Prostate gland (tissue), 2 donors: ENCODE results near the gene CTBP1.

Experiments used
- POLR2AphosphoS5 ChIP-seq: sonication (generic); formaldehyde crosslinking; IDR thresholded peaks from one replicate; pipeline ENCODE4 v1.6.1; 2017; ENCODE audit warnings: antibody characterized with exemption
- TF ChIP-seq, protein P1 (sequence below), 4 experiments: fragments of 200-600 bp in 2 of 4; fragments of 450-650 bp in 2 of 4; sonication (generic) in 2 of 4; IDR thresholded peaks; 1 replicate in 3 of 4; 2 replicates in 1 of 4; pipeline ENCODE4 v1.5.1; 2016 to 2019; ENCODE audit warnings: antibody characterized with exemption in 4 of 4, mild to moderate bottlenecking in 2 of 4, moderate library complexity in 2 of 4

DNA sequence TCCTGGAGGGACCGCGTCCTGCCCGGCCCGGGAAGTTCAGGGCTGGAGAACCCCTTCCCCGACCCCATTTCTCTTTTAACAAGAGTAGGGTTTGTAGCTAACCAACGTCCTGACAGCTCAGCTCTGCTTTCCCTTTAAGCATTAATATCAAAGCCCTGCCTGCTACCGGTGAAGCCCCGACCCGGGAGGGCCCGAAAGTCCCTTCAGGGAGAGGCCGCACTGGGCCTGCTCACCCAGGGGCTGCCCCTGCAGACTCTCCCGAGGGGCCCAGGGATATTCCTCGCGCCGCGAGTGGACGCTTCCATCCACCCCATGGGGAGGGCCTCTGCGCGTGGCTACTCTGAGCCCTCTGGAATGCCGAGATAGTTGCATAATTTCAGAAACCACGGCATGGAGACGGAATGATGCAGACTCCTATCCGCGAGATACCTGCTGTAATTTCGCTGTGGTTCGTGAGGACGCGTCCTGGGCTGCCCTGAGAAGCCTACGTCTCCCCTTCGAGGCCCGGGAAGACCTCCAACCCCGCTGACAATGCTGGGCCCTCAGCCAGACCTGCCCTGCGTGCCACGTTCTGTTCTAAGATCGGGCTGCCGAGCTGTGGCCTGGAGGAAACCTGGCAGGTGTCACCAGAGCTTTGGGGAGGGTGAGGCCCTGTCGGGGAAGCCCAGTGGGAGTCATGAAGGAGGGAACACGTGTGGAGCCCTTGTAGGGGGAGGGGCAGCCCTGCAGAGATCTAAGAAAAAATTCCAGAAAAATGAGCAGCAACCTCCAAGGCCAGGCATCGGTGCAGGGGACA lies 999 bp upstream of the CTBP1 start:
- TF ChIP-seq POLR2AphosphoS5 = no peak
- TF ChIP-seq, protein P1, sequence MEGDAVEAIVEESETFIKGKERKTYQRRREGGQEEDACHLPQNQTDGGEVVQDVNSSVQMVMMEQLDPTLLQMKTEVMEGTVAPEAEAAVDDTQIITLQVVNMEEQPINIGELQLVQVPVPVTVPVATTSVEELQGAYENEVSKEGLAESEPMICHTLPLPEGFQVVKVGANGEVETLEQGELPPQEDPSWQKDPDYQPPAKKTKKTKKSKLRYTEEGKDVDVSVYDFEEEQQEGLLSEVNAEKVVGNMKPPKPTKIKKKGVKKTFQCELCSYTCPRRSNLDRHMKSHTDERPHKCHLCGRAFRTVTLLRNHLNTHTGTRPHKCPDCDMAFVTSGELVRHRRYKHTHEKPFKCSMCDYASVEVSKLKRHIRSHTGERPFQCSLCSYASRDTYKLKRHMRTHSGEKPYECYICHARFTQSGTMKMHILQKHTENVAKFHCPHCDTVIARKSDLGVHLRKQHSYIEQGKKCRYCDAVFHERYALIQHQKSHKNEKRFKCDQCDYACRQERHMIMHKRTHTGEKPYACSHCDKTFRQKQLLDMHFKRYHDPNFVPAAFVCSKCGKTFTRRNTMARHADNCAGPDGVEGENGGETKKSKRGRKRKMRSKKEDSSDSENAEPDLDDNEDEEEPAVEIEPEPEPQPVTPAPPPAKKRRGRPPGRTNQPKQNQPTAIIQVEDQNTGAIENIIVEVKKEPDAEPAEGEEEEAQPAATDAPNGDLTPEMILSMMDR (IDR thresholded peaks at IDR 0.05) = no peak
